Activated CD4-positive, alpha-beta T cell treated with anti-CD3 and anti-CD28 coated beads, Interleukin-2, amount 50 U/mL, for 16 hours (primary cell): ENCODE measurements around the gene BBLN.
"Not testable (repeated sequence)": the region's sequence is repeated elsewhere in the genome, so short reads cannot be mapped to it uniquely, and the experiment has no call there.

Source experiments
- DNase-seq: peaks from one replicate; pipeline ENCODE4 v3.0.0-alpha.2; 2020

The BBLN gene

DNA sequence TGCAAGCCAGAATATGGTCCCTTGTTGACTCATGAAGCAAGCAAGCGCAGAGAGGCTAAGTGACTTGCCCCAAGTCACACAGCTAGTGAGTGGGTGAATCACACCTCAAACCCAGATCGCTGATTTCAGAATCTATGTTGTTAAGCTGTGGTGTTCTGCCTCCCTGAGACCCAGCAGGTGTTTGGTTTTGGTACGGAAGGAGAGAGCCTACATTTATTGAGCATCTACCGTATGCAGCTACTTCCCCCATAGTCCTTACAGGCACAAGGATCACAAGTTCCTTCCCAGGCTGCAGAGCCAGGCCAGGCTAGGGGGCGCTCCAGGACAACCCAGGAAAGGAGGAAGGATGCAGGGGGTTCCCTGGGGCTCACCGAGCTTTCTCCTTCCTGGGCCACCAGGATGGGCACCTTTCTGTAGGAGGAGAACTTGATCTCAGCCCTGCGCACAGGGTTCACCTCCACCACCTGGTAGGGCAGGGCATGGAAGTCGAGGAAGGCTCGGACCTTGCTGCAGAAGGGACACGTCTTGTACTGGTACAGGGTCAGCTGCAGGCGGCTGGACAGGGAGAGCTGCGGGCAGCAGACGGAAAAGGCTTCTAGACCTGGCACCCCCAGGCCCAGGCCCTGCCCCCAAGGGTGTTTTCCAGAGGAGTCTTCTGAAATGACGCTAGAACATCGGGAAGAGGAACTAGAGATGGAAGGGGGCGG lies 35.0 kb upstream of the BBLN start:
- DNase-seq: peak; percentile 45

DNA sequence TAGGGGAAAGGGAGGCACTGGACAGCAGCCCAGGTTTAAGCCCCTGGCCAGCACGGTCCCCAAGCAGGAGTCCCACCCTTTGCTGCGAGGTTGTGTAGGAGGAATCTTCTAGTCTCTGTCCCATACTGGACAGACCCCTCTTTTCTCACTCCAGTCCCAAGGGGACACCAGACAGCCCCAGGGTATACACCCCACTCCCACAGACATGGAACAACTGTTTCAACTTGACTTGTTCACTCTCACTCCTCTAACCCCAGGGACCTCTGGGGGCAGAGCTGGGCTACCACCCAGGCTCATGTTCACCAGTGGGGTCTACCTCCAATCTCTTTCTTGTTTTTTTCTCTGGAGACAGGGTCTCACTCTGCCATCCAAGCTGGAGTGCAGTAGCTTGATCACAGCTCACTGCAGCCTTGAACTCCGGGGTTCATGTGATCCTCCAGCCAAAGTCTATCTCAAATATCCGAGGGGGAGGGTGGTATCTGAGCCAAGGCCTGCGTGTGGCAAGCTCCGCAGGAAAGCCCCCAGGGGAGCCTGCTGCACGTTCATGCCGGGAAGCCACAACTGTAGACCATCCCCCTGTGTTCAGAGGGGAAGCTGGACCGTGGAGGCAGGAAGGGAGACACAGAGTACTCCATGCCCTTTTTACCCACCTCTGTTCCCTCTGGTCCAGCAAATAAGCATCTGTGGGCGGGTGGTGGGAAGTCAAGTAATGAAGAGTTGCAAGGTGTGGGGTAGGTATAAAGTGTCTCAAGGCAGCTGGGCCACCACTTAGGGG lies 34.3 kb upstream of the BBLN start:
- no peak for DNase-seq

DNA sequence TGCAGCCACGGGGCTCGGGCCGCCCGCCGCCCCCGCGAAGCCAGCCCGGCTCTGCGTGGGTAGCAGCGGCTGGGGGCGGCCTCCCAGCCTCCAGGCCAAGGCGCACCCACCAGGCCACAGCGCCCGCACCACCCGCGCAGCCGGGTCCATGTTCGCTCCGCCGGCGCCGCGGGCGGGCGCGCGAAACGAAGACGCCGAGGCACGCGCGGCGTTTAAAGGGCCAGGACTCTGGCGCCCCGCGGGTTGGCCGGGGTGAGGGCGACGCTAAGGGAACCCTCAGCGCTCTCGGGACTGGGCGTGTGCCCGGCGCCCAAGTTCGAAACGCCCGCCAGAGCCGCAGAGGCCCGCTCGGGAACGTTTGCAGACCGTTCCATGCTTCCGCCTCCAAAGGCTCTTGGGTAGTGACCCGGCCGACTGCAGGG lies 32.5 kb upstream of the BBLN start, which contains the start of gene PTGES2:
PTGES2 (minus strand) TSS at position 162 of the 422 bp plus-strand sequence; CDS start at position 150, 12 bp downstream.
- peak; percentile 79 for DNase-seq

DNA sequence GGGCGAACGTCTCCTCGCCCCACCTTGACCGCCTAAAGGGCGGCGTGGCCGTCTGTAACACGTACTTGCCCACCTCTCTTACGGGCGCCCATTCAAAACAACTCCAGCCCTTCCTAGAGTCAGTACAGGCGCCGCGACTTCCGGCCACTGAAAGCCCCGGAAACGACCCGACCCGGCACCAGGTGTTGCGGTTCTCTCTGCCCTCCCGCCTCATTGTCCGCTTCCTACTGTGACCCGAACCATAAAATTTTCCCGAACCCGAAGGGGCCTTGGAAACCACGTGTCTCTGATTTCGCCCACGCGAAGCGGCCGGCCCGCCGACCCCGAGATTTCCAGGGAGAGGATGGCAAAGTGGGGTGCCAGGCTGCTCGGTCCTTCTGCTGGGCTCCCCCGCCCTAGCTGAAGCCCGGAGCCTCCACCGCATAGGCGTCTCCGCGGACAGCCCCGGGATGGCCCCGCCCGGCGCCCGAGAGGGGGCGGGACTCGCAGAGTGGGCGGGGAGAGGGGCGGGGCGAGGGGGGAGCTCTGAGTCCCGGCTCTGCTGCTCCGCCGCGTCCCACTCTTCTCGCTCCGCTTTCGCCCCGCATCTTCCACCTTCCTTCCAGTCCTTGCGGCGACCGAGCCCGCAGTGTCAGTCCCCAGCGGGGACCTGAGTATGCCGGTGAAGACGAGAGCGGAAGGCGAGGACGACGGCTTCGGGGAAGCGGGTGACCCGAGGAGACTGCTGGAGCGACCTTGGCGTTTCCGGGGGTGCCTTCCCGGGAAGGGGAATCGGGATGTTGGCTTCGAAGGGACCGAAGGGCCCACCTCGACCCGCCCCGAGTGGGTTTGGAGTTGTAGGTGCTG lies 31.9 kb upstream of the BBLN start:
- DNase-seq: peak; percentile 87

DNA sequence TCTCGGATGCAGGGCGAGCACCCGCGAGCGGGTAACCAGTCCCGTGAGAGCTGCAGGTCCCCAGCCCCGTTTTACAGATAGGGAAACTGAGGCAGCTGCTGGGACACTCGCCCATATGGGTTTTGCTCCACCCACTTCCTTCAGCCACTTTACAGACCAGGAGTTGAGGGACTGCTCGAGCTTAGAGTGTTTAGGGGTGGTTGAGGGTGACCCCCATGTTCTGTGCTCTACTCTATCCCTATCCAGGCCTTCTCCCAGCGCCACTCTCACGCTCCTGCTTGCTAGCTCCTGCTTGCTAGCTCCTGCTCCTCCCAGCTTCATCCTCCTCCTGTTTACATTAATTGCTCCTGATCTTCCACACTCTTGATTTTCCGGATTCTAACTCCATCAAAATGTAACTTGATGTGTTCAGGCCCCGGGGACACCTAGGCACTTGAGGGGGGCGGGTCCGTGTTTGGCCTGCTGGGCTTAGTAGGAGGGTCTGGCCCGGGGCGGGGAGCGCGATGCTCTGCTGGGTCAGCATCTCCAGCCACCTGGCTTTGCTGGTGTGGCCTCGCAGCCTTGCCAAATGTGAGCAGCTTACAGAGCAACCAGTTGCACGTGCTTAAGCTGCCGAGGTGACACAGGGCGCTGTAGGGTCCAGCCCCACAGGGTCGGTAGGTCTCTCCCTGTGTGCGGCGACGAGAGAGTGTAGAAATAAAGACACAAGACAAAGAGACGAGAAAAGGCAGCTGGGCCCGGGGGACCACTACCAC lies 31.1 kb upstream of the BBLN start:
- no peak for DNase-seq

DNA sequence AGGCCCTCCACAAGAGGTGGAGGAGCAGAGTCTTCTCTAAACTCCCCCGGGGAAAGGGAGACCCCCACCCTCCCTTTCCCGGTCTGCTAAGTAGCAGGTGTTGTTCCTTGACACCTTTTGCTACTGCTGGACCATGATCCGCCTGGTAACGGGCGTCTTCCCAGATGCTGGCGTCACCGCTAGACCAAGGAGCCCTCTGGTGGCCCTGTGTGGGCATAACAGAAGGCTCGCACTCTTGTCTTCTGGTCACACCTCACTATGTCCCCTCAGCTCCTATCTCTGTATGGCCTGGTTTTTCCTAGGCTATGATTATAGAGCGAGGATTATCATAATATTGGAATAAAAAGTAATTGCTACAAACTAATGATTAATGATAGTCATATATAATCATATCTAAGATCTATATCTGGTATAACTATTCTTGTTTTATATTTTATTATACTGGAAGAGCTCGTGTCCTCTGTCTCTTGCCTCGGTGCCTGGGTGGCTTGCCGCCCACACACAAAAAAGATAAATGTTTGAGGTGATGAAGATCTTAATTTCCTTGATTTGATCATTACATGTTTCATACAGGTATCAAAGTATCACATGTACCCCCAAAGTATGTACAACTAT lies 30.0 kb upstream of the BBLN start:
- peak; percentile 60 for DNase-seq

DNA sequence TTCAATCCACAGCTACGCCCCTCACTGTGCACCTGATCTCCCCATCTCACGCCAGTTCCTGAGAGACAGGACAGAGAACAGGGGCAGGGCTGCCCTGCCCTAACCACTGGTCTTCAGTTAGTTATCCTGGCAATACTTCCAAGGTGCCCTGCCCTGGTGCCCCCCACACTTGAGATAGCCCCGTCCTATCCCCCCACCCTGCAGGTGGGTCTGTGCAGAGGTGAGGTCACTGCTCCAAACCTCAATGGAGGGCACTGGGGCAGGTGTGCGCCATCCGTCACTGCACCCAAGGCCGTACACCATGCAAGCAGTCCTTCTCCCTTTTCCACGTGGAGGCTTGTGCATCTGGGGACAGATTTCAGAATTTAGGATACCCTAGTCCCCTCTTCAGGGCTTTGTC lies 29.4 kb upstream of the BBLN start:
- DNase-seq: not testable (repeated sequence)

DNA sequence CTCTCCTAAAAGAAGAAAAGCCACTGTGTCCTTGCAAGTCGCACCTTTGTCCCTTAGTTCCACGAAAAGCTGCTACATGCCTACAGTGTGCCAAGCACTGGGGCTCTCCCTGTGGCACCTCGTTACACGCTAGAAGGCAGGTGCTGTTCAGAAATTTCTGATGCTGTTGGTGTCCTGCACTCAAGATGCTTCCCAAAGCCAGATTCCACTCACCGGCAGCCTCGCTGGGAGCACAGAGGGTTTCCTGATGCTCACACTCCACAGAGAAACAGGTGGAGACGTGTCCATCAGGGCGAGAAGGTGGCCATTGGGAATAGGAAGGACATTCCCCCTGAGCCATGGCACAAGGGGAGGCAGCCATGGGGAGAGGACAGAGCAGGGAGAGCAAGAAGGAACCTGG lies 28.7 kb upstream of the BBLN start:
- DNase-seq: not testable (repeated sequence)

DNA sequence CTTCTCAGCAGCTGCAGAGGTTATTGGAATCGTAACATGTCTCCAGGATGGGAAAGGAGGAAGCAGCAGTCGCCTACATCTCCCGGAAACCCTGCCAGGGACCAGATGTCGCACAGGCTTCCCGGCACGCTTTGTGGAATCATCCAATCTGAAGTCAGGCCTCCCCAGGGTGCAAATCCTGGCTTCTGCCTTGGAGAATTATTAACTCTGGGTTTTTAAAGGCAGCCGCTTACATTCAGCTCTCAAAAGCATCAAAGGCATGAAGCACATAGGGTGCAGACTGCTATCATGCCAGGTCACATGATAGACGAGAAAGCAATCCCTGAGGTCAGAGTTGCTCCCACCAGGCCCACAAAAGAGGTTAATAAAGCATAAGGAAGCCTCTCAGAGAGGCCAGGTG lies 27.9 kb upstream of the BBLN start:
- DNase-seq: not testable (repeated sequence)

DNA sequence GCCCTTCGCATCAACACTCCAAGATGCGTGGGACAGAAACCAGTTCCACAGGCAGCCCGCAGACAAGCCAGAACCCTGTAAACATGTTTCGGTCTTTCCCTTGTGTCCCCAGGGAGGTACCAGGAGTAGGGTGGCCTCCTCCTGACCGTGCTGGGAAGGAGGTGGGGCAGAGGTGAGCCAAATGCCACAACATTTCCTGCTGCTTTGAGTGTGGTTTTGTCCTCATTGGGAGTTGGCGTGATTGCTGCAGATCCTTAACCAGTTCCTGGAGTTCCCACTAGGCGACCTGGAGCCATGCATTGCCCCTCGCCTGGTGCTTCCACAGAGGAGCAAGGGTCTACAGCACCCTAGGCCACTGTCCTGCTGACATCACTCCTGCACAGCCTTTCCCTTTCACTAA lies 24.5 kb upstream of the BBLN start:
- DNase-seq: not testable (repeated sequence)

DNA sequence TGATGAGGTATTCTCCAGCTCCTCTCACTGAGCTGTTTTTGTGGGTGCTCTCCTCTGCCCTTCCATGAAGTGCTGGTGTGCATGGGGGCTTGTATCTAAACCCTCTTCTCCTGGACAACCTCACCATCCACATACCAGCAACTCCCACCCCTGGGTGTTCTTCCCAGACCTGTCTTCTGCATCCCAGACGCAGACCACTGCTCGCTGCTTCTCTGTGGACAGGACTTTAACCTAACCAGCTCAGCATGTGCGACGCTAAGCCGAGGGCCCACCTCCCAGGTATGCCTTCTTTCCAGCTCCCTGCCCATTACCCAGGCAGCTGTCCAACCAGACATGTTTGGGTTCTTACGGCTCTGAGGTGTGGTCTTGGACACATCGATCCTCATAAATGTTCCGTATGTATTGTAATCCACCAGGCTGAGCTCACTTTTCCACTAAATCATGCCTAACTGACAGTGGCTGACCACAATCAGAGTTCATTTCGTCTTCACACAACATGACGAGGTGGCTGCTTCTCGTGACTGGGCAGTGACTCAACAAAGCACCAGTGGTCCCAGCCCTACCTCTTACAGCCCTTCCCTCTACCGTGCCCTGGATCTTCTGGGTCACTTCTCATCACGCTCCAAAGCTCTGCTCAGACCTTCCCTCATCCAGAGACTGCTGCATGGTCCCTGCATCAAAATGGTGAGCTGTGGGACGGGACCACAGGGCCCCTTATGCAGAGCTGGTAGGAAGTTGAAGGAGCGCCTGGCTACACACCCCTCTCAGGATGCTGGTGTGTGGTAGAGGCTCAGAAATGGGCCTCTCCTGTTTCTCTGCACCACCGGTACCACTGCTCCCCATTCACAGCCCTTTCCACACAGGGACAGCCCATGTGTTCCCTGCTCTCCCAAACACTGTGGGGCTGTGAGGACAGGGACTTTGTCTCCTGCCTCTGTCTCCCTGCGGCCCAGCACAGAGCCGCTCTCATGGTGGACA lies 23.0 kb upstream of the BBLN start:
- no peak for DNase-seq

DNA sequence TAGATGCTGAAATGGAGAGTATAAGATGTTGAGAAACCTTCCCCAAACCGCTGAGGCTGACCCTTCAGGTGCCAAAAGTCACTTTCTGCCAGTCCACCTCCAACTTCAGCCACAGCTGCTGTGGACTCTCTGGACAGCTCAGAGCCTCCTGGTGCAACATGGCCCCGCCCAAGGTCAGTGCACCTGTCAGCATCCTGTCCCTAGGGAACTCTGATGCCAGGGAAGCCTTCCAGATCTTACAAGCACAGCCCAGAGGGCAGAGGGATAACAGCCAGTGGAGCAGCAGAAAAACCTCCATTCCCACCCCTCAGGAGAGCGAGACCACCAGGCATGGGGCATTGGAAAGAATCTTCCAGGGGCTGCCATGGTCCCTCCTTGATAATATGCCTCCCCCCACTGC lies 22.1 kb upstream of the BBLN start:
- DNase-seq: no peak

DNA sequence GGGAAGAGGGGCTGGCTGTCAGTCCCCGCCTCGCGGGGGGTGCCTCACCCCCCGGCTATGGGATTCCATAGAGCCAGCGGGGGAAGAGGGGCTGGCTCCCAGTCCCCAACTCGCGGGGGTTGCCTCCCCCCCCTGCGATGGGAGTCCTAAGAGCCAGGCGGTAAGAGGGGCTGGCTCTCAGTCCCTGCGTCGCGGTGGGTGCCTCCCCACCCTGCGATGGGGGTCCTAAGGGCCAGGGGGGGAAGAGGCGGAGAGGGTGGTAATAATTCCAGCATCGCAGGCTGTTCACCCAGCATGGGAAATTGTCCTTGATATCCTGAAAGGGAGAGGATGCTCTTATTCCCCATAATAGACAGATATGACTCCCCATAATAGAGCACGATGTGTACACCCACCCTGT lies 20.4 kb upstream of the BBLN start:
- no peak for DNase-seq

DNA sequence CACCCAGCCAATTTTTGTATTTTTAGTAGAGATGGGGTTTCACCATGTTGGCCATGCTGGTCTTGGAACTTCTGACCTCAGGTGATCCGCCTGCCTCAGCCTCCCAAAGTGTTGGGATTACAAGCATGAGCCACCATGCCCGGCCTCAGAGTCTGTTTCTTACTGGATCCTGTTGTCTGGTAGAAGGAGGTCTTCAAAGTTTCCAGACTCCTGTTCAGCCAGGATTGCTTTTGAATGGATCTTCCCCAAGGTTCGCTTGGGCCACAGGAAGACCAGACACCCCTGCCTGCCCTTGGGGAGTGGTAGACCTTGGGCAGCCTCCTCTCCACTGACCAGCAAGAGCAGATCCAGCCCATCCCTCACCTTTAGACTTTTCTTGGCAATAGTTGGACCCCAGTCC lies 18.5 kb upstream of the BBLN start:
- no peak for DNase-seq

DNA sequence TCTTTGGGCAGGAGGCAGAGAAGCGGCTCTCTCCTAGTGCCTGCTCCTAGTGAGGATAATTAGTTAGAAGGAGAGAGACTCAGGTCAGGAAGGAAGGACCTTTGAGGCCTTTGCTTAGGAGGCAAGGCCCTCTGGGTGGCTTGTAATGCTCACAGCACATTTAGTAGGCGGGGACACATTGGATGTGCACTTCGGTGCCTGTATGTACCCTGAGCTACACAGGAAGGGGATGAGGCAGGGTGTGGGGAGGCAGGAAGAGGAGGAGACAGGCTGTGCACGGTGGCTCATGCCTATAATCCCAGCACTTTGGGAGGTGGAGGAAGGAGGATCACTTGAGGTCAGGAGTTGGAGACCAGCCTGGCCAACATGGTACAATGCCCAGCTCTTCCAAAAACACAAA lies 18.0 kb upstream of the BBLN start:
- no peak for DNase-seq

DNA sequence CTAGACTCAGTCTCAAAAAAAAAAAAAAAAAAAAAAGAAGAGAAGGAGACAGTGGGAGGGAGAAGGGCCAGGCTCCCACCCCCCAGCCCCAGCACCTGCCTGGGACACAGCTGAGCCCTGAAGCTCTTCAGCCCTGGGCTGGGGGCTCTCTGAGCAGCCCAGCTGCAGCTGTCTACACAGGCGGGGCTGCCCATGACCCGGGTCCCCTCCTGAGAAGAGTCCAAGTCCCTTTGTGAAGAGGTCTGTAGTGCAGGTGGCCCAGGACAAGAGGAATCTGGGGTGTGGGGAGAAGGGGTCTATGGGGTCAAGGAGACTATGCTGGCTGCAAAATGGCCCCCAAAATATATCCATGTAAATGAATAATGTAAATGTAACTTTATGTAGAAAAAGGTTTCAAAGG lies 17.5 kb upstream of the BBLN start:
- no peak for DNase-seq

DNA sequence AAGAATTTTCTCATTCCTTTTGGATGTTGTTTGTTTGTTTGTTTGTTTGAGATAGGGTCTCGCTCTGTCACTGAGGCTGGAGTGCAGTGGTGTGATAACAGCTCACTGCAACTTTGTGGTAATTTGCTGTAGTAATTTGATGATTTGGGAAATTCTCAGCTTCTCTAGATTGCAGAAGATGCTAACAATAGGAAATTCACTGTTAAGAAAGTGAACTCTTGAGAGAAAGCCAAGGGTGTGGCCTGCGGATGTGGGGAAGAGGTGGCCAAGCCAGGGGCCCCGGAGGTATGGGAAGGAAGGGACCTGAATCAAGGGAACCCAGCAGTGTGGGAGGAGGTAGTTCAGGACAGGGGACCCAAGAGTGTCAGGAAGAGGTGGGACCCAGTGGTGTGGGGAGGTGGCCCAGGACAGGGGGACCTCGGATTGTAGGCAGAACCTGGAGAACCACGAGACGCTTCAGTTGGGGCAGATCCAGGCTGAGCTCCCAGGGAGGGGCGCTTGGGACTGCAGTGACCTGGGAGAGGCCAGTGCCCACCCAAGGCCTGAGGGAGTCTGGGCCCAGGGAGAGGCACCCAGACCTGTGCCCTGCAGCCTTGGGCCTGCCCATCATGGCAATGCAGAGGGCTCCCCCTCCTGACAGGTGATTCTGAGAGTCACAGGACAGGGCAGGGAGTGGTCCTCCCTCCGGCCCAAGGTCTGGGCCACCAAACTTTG lies 16.4 kb upstream of the BBLN start:
- no peak for DNase-seq

DNA sequence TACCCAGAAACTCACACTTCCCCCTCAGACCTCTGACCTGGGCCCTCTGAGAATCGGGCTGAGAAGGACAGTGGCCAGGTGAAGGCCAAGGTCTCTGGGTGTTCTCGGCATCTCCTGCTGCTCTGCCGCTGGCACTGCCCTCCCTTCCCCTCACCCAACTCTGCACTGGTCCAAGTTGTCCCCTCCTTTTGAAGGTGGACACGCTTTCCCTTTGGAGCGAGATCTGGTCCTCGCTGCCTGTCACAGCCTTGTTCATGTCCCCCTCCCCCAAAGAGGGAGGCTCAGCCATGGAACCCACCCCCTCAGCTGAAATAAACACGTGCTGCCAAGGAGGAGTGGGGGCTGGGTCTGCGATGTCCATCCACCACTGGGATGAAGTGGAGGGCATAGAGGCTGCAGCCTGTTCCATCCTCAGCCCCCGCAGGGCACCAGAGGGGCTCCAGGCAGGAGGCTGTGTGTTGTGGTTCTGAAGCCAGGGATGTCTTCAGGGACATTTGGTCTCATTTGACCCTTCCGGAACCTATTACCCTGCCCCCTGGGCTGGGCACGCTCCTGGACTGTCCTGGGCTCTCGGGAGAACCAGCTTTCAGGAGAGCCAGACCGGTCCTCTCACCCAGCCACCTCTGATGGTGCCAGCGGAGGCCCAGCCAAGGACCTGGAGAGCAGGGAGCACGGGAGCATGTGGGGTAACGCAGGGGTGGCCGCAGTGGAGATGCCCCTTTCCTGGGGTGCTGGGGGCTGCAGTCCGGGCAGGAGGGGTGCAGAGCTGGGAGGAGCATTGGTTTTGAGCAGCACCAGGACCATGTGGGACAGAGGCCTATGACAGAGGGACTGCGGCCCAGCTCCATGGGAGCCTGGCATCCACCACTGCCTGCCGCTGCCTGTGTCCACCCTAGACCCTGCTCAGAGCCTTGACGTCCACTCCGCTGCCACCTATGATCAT lies 15.6 kb upstream of the BBLN start:
- DNase-seq: no peak

DNA sequence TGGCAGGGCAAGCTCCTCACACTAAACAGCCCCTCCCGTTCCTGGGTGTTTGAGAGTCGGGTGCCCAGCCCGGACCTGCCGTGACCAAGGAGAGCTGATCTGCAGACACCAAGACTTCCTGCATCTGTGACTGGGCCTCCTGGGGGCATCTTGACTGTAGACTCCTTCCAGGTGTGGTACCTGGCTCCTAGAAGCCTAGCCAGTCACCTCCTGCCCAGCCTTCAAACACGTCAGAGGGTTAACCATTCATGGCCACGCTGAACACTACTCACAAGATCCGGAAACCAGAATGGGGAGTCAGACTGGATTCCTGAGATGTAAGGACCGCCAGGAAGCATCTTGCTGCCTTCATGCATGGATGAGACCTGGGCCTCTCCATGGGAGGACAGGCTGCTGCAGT lies 14.5 kb upstream of the BBLN start:
- no peak for DNase-seq
